Mesenteric fat pad (tissue), 1 donor: ENCODE results near the gene GZMB. TPM values are rescaled to one million over a fixed set of nuclear protein-coding genes. Genes with fewer than 3 reads are reported as not detected.
"Not testable (repeated sequence)": the region's sequence is repeated elsewhere in the genome, so short reads cannot be mapped to it uniquely, and the experiment has no call there.

Experiments used
- DNase-seq: peaks from one replicate; pipeline ENCODE4 v3.0.0-alpha.2; 2020; ENCODE audit warnings: low spot score
- total RNA-seq: library from RNA; stranded (reverse); fragmentation: NEBNext Ultra II Directional; extraction: Animal tissue kit (Norgen Biotek cat#: 25700); gene quantifications from one replicate; pipeline ENCODE4 v1.2.1, GENCODE V29; 2021
- donor health status: DM: yes; HTN: yes; CAD: no.

Gene GZMB
- total RNA-seq, 1 donor from 2014 or later: 2.0 TPM

DNA sequence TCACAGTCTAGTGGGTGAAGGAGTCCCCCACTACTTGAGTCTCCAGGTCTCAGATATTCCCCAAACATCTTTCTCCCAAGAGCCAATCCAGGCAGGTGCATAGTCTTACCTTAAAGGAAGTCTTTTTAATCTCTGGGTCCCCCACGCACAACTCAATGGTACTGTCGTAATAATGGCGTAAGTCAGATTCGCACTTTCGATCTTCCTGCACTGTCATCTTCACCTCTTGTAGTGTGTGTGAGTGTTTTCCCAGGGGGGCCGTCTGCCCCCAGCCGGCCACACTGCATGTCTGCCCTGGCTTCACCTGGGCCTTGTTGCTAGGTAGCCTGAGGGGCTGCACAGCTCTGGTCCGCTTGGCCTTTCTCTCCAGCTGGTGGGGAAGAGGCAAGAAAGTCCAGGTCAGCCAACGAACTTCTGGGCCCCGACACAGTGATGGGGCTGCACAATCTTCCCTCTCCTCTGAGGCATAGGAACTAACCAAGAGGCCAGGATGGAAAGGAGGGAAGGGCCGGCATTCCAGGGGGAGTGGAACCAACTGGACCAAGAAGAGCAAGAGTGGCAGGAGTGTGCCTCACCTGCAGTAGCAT is 2.1 kb downstream of the GZMB start:
- DNase-seq: no peak

DNA sequence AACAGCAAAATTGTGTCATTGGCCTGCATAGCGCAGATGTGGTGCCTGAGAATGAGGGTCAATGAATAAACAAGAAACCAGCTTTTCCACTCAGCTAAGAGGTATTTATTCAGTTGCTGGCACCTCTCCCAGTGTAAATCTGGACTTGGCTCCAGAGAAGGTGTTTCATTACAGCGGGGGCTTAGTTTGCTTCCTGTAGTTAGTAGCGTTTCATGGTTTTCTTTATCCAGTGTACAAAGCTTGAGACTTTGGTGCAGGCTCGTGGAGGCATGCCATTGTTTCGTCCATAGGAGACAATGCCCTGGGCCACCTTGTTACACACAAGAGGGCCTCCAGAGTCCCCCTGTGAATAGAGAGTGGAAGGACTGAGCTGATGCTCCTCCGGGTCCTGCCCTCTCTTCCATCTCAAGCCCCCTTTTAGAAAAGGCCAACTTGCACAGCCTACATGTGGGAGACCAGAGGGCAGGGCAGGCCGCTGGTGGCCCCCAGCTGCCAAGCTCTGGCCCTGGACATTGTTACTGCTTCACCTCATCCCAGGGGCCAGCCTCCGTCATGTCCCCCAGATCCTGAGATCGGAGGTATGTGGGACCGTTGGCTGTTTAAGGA is 3.0 kb downstream of the GZMB start:
- no peak for DNase-seq

DNA sequence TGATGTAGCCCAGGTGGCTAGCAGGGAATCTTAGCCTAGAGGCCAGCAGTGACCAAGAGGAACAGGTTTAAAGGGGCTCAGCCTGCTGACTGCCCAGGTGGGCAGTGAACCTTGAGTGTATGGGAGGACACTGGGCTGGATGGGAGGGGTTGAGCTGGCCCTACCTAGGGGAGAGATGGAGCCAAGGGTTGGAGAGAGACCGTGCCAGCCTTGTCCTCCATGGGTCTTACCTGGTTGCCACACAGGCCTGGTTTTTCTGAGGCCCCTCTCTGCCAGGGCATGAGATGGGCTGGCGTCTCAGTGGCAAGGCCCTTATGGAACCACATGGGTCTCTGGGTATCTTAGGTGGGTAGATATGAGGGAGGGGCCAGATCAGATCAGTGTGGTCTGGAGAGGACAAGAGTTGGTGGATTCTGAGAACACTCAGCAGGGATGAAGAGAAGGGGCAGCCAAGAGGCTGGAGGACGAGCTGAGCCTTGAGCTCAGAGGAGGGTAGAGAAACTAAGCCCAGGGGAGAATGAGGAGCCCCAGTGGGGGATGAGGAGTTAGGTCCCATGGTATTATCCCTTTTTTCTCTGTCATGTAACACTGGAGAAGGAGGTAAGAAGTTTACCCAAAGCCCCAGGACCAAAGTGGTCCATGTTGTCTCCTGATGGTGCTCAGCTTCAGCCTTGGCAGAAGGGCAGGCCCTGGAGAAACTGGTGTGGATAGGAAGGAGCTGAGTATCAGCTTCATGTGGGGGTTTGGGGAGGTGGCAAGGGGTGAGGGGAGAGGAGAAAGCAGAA is 3.7 kb downstream of the GZMB start:
- DNase-seq: no peak

DNA sequence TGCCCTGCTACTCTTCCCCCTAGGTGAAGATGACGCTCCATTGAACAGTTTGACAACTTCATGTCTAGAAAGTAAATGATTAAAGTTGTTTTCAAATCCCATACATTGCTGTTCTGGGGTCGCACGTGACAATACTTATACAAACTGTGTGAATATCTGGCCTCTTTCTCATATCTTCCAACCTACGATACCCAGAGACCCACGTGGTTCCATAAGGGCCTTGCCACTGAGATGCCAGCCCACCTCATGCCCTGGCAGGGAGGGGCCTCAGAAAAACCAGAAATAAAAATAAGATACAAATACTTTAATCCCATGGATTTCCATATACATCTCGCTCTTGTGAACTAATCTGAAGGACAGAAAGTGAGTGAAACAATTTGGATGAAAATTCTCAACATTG is 4.5 kb downstream of the GZMB start:
- no peak for DNase-seq

DNA sequence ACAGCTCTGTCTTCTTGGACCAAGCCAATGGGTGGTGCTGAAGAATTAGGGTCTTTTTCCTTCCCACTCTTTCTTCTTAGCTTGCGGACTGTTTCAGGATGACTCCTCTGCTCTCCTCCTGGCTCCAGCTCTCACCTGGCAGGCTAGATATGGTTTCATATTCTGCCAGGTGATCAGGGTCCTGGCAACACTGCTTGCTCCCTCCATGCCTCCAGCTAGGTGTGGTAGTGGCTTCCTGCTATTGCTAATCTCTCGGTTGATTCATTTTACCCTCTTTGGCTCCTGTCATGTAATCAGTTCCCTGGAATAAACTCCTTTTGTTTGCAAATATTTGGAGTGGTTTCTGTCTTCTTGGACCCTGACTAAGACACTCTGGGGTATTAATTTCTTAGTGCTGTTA is 20.2 kb downstream of the GZMB start:
- no peak for DNase-seq

DNA sequence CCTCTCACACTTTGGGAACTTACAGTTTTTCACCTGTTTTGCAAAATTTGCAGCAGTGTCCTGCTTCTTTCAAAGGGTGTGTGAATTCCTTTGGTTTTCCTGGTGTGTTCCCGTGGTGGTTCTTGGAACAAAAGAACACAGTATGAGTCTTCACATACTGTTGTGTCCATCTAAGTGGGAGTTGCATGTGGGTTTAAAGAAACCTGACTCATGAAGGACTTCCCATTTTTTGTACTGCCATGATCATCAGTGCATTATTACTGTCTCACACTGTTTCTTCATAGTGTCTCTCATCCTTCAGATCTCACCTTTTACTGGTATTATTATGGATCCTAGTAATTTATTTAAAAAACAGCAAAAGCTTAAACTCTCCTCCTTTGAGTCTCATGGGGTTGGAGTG is 20.7 kb downstream of the GZMB start:
- DNase-seq: no peak

DNA sequence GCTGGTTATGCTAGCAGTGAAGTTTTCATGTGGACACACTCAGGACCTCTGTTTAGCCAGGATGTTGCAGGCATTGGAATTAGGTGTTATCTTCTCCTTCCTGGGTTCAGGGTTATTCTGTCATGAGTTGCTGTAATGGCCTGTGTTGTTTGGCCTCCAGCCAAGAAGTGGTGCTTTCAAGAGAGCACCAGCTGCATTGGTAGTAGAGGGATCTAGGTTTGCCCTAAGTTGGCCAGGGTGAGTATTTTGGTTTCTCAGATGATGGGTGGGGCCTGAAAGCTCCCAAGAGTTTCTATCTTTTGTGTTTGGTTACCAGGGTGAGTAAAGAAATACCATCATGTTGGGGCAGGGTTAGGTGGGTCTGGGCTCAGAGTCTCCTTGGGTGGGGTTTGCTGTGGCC is 21.8 kb downstream of the GZMB start:
- DNase-seq: no peak

DNA sequence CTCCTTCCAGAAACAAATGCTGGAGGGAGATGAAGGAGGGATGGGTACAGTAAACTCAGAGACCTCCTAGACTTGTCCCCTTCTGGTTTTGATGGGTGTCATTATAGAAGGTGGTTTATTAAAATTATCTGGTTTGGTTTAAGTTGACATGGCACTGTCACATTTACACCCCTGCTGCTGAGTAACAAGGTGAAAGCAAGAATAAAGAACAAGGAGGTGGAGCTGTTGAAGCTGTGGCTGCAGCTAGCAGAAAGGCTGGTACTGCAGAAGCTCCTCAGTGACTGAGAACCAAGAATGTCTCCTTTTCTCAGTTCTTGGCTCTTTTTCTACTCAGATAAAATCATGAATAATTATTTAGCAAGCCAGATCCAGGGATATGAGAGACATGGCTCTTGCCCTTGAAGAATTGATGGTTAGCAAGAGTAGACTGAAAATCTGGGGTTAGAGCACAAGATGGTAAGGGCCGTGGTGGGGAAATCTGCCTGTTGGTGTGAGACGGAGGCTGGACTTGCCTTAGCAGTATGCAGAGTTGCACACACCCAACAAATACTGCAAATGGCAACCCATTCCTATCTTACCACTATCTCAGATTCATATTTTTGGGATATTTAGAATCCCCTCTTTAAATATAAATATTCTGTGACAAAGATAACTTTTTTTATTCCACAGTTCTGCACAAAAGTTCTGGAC is 24.2 kb downstream of the GZMB start, which contains the start of gene GZMH:
TSS of gene GZMH (minus strand) at position 31 of the 690 bp plus-strand sequence. CDS start 72 bp downstream, outside the sequence.
- no peak for DNase-seq

DNA sequence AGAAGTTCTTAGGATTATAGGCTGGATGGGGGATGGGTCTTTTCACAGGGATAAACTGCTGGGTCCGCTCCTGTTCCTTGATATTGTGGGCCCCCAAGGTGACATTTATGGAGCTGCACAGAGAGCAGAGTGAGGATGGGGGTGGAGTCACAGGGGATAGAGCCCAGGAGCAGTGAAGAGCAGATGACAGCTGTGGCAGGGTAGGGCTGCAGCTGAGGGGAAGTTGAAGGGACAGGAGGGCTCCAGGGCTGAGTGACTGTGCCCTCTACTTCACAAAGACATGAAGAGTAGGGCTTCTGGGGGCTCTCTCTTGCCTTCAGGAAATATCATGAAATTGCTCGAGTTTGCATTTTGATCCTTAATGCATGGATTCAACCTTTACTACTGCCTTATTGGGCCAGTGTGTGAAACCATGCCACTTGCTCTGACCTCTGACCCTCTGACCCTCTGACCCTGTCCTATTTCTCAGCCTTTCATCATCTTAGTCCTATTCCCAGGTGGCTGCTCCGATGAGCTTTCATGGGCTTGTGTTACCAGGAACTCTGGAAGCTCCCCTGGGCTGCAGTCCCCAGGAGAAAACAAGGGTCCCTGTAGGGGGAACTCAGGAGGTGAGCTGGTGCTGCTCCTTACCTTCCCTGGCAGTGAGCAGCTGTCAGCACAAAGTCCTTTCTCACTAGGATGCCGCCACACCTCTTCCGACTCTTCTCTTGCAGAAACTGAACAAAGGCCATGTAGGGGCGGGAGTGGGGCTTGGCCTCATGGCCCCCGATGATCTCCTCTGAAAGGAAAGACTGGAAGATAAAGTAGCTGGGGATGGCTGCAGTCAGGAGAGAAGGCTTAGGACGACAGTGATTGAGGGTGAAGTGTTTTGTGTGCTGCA is 26.1 kb downstream of the GZMB start:
- no peak for DNase-seq

DNA sequence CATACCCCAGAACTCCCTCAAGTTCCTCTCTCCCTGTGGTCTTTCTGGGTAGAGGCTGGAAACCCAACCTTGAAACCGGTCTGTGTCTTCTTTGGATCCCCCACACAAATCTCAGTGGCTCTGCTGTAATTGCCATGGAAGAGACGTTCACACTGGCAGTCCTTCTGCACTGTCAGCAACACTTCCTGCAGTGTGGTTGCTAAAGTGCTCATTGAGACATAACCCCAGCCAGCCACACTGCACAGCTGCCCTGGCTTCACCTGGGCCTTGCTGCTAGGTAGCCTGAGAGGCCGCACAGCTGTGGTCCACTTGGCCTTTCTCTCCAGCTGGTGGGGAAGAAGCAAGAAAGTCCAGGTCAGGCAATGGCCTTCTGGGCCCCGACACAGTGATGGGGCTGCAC is 26.9 kb downstream of the GZMB start:
- no peak for DNase-seq

DNA sequence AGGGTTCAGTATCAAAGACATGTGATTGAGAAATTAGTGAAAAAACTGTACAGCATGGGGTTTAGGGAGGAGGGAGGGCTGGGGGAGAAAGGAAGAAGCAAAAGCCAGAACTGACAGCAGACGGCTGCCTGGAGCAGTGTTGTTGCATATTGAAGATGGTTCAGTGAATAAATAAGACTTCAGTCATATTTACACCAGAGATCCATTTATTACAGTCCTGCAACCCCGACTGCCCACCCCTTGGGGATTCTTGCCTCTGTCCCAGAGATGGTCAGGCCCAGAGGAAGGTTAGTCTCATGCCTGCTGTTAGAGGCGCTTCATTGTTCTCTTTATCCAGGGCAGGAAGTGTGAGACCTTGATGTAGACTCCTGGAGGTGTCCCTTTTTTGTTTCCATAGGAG is 27.7 kb downstream of the GZMB start:
- no peak for DNase-seq

DNA sequence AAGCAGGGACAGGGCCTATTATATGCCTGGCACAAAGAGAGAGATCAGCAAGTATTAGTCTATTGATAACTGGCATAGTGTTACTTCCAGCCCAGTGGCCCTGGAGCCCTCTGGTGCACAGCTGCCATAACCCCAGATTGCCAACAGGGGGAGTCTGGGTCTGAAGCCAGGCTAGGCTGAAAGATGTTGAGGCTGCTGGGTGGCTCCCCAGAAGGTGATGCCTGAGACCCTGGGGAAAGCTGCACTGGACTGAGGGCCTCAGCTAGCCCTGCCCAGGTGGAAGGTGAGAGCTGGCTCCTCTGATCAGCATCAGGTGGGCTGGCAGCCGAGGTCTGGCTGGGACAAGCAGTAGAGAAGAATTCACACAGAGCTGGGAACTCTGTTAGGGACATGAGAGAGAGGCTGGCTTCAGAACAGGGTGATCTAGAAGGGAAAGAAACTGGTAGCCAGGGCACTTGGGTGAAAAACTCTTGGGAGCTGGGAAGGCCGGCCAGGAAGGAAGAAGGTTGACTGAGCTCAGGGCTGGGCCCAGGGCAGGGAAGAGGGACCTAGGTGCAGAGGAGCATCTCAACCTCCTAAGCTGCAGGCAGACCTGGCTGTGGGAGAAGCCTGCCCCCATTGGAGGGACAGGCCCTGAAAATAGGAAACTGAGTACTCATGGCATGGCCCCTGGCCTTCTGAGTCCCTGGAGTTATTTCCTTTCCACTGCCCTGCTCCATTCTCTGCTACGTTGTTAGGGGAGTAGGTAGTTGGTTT is 28.4 kb downstream of the GZMB start:
- DNase-seq: no peak

DNA sequence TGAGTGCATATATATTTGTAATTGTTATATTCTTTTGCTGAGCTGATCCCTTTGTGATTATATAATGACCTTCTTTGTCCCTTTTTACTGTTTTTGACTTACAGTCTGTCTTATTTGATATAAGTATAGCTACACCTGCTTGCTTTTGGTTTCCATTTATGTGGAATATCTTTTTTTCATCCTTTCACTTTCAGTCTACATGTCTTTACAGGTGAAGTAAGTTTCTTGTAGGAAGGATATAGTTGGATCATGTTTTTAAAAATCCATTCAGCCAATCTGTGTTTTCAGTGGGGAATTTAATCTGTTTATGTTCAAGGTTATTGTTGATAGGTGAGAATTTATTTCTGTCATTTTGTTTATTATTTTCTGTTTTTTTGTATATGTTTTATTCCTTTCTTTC is 36.6 kb downstream of the GZMB start:
- no peak for DNase-seq

DNA sequence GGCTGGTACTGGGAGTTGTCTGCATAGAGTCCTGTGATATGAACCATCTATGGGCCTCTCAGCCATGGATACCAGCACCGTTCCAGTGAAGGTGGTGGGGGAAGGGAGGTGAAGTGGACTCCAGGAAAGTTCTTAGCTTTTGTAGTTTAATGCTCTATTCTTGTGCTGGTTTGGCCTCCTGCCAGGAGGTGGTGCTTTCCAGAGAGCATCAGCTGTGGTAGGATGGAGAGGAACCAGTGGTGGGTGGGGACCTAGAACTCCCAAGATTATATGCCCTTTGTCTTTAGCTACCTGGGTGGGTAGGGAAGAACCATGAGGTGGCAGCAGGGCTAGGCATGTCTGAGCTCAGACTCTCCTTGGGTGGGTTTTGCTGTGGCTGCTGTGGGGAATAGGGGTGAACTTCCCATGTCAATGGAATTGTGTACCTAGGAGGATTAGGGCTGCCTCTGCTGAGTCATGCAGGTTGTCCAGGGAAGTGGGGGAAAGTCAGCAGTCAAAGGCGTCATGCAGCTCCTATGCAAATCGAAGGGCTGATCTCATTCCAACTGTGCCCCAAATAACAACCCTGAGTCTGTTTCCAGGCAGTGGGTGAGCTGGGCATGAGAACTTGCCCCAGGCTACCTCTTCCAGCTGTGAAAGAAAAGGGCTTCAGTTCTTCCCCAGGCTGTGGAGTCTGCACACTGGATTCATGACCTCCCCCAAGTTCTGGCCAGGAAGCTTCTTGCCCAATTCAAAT is 38.7 kb downstream of the GZMB start:
- no peak for DNase-seq

DNA sequence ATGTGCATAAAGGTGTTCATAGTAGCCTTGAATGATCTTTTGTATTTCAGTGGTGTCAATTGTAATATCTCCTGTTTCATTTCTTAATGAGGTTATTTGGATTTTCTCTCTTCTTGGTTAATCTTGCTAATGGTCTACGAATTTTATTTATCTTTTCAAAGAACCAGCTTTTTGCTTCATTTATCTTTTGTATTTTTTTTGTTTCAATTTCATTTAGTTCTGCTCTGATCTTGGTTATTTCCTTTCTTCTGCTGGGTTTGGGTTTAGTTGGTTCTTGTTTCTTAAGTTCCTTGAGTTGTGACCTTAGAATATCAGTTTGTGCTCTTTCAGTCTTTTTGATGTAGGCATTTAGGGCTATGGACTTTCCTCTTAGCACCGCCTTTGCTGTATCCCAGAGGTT is 43.0 kb downstream of the GZMB start:
- not testable (repeated sequence) for DNase-seq

DNA sequence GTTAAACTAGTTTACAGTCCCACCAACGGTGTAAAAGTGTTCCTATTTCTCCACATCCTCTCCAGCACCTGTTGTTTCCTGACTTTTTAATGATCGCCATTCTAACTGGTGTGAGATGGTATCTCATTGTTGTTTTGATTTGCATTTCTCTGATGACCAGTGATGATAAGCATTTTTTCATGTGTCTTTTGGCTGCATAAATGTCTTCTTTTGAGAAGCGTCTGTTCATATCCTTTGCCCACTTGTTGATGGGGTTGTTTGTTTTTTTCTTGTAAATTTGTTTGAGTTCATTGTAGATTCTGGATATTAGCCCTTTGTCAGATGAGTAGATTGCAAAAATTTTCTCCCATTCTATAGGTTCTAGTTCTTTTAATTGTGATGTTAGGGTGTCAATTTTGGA is 49.6 kb downstream of the GZMB start:
- DNase-seq: not testable (repeated sequence)
